GM10847 (cell line): ENCODE results near the gene PGLYRP2.

Experiments used
- POLR2A ChIP-seq: IDR thresholded peaks from 2 replicates; pipeline ENCODE4 v1.6.1; 2011; ENCODE audit not compliant: insufficient read length; ENCODE audit errors: extremely low read depth

PGLYRP2 gene

GRCh38 chr19:15449620-15450527, 29.4 kb downstream of the PGLYRP2 start, which contains the start of gene WIZ:
Gene WIZ, minus strand, starts transcription at chr19:15449956. Its CDS starts 1,649 bp downstream, at chr19:15448307.
- no peak for TF ChIP-seq POLR2A

GRCh38 chr19:15448778-15449619, 30.3 kb downstream of the PGLYRP2 start:
- TF ChIP-seq POLR2A = no peak

GRCh38 chr19:15448044-15448777, 31.1 kb downstream of the PGLYRP2 start:
- TF ChIP-seq POLR2A = no peak

- TF ChIP-seq POLR2A = no peak
These were observed 32.2 kb downstream of the PGLYRP2 start for GRCh38 chr19:15447057-15447456.

GRCh38 chr19:15445807-15446376, 33.4 kb downstream of the PGLYRP2 start:
- no peak for TF ChIP-seq POLR2A

GRCh38 chr19:15445227-15445605, 34.1 kb downstream of the PGLYRP2 start:
- TF ChIP-seq POLR2A = no peak

- TF ChIP-seq POLR2A = no peak
These were observed 34.6 kb downstream of the PGLYRP2 start for GRCh38 chr19:15444505-15445226.

GRCh38 chr19:15443838-15444237, 35.5 kb downstream of the PGLYRP2 start:
- TF ChIP-seq POLR2A = no peak

GRCh38 chr19:15443325-15443724, 36.0 kb downstream of the PGLYRP2 start:
- TF ChIP-seq POLR2A = no peak

- TF ChIP-seq POLR2A = no peak
These were observed 37.0 kb downstream of the PGLYRP2 start for GRCh38 chr19:15442142-15442920.

GRCh38 chr19:15441317-15441716, 38.0 kb downstream of the PGLYRP2 start:
- no peak for TF ChIP-seq POLR2A

GRCh38 chr19:15439821-15440641, 39.3 kb downstream of the PGLYRP2 start:
- no peak for TF ChIP-seq POLR2A

GRCh38 chr19:15439078-15439799, 40.1 kb downstream of the PGLYRP2 start:
- TF ChIP-seq POLR2A = no peak
